GM18873 (cell line): ENCODE results near the gene USP20.

Experiments used
- ATAC-seq: cut with Tn5 transposase; IDR thresholded peaks from one replicate; pipeline ENCODE4 v1.9.1; 2021; ENCODE audit warnings: mild to moderate bottlenecking, moderate library complexity, moderate number of reproducible peaks; ENCODE audit not compliant: unreplicated experiment, low FRiP score

The USP20 gene

GRCh38 chr9:129851821-129852220 is 16.6 kb downstream of the USP20 start:
- ATAC-seq, result no peak

GRCh38 chr9:129852579-129852978 is 17.3 kb downstream of the USP20 start:
- ATAC-seq, result no peak

- ATAC-seq, result no peak
These were observed 18.4 kb downstream of the USP20 start for GRCh38 chr9:129853614-129854013.

- no peak for ATAC-seq
These were observed 19.4 kb downstream of the USP20 start for GRCh38 chr9:129854588-129855110.

GRCh38 chr9:129857207-129857606 is 21.9 kb downstream of the USP20 start:
- ATAC-seq, result no peak

GRCh38 chr9:129858167-129858962 is 23.1 kb downstream of the USP20 start:
- ATAC-seq, result no peak

GRCh38 chr9:129860653-129861446 is 25.6 kb downstream of the USP20 start:
- no peak for ATAC-seq

- no peak for ATAC-seq
These were observed 26.2 kb downstream of the USP20 start for GRCh38 chr9:129861447-129861827.

- no peak for ATAC-seq
These were observed 27.9 kb downstream of the USP20 start for GRCh38 chr9:129863059-129863690.

GRCh38 chr9:129864991-129865647 is 29.9 kb downstream of the USP20 start:
- no peak for ATAC-seq

GRCh38 chr9:129865668-129866320 is 30.5 kb downstream of the USP20 start:
- no peak for ATAC-seq

GRCh38 chr9:129866394-129867135 is 31.3 kb downstream of the USP20 start:
- ATAC-seq, result no peak

GRCh38 chr9:129867136-129868022 is 32.1 kb downstream of the USP20 start:
- no peak for ATAC-seq

- ATAC-seq, result no peak
These were observed 33.0 kb downstream of the USP20 start for GRCh38 chr9:129868023-129868871.

- no peak for ATAC-seq
These were observed 33.7 kb downstream of the USP20 start for GRCh38 chr9:129868872-129869486.

- no peak for ATAC-seq
These were observed 34.6 kb downstream of the USP20 start for GRCh38 chr9:129869585-129870501.
